ENCODE measurements around the gene RSPH4A. TPM values are rescaled to one million over a fixed set of nuclear protein-coding genes. Genes with fewer than 3 reads are reported as not detected.

RSPH4A gene
- polyA plus RNA-seq, 1 donor from 2014 or later, result 11.0 TPM

GRCh38 chr6:116665464-116665863 is 49.2 kb downstream of the RSPH4A start:
- Histone ChIP-seq H3K9me3 (ENCODE audit: low read length) (no peaks in the 10 kb centered on the region), H3K9ac (ENCODE audit: low read length) (no peak overlapping the region), H2AFZ (ENCODE audit: low read depth, low read length) (no peak overlapping the region), H3K79me2 (replicated peaks; ENCODE audit: insufficient read depth, low read length) (peaks cover 59% of the 10 kb centered on the region), H3K27ac (ENCODE audit: low read length) (no peak overlapping the region), H3K9me2 (ENCODE audit: insufficient read depth, low read length) (no peaks in the 10 kb centered on the region), H3K4me2 (ENCODE audit: low read length) (peak overlapping the region; percentile 94), H3K36me3 (ENCODE audit: insufficient read depth, low read length) (no peaks in the 10 kb centered on the region), H3F3A (ENCODE audit: insufficient read depth, low read length, poor library complexity, severe bottlenecking) (no peaks in the 10 kb centered on the region), H4K20me1 (ENCODE audit: insufficient read depth) (no peaks in the 10 kb centered on the region), H3K4me3 (ENCODE audit: low read length) (peak overlapping the region; percentile 75), H3K27me3 (ENCODE audit: insufficient read depth, low read depth, low read length) (no peaks in the 10 kb centered on the region)
- no peak for TF ChIP-seq RAD21 (conservative IDR thresholded peaks at IDR 0.05)
- no peak for TF ChIP-seq TAF1 (IDR thresholded peaks at IDR 0.05; ENCODE audit: low read depth)
- no peak for TF ChIP-seq EZH2 (IDR thresholded peaks at IDR 0.05; ENCODE audit: borderline replicate concordance, insufficient read depth, low read length, poor library complexity, severe bottlenecking)
- TF ChIP-seq EP300 (conservative IDR thresholded peaks at IDR 0.05; ENCODE audit: poor library complexity, severe bottlenecking), result no peak
- TF ChIP-seq REST (IDR thresholded peaks at IDR 0.05; ENCODE audit: borderline replicate concordance), result no peak
- TF ChIP-seq MXI1 (conservative IDR thresholded peaks at IDR 0.05; ENCODE audit: poor library complexity, severe bottlenecking), result no peak
- TF ChIP-seq CTCF (IDR thresholded peaks at IDR 0.05; ENCODE audit: poor library complexity, severe bottlenecking), result no peak
- no peak for TF ChIP-seq POLR2AphosphoS5 (IDR thresholded peaks at IDR 0.05)
- TF ChIP-seq SMC3 (conservative IDR thresholded peaks at IDR 0.05; ENCODE audit: poor library complexity), result no peak

- H3K36me3 ChIP-seq (ENCODE audit: insufficient read depth, low read length), result no peaks in the 10 kb centered on the region
- no peak overlapping the region for H3K27ac ChIP-seq (ENCODE audit: low read length)
- no peaks in the 10 kb centered on the region for H3K9me3 ChIP-seq (ENCODE audit: low read length)
- no peaks in the 10 kb centered on the region for H3K9me2 ChIP-seq (ENCODE audit: insufficient read depth, low read length)
- no peak overlapping the region for H2AFZ ChIP-seq (ENCODE audit: low read depth, low read length)
- H3K79me2 ChIP-seq (replicated peaks; ENCODE audit: insufficient read depth, low read length), result peaks cover 53% of the 10 kb centered on the region
- no peak for TF ChIP-seq EP300 (conservative IDR thresholded peaks at IDR 0.05; ENCODE audit: poor library complexity, severe bottlenecking)
- no peak for TF ChIP-seq POLR2AphosphoS5 (IDR thresholded peaks at IDR 0.05)
- TF ChIP-seq REST (IDR thresholded peaks at IDR 0.05; ENCODE audit: borderline replicate concordance), result no peak
- TF ChIP-seq MXI1 (conservative IDR thresholded peaks at IDR 0.05; ENCODE audit: poor library complexity, severe bottlenecking), result no peak
- no peaks in the 10 kb centered on the region for H3F3A ChIP-seq (ENCODE audit: insufficient read depth, low read length, poor library complexity, severe bottlenecking)
- H3K27me3 ChIP-seq (ENCODE audit: insufficient read depth, low read depth, low read length), result no peaks in the 10 kb centered on the region
- H4K20me1 ChIP-seq (ENCODE audit: insufficient read depth), result no peaks in the 10 kb centered on the region
- no peak overlapping the region for H3K9ac ChIP-seq (ENCODE audit: low read length)
- peak overlapping the region; percentile 75 for H3K4me3 ChIP-seq (ENCODE audit: low read length)
- H3K4me2 ChIP-seq (ENCODE audit: low read length), result peak overlapping the region; percentile 94
Observed at GRCh38 chr6:116666869-116667268, 50.6 kb downstream of the RSPH4A start.
